HepG2 (cell line): ENCODE data around the gene SMURF2. TPM values are rescaled to one million over a fixed set of nuclear protein-coding genes. Genes with fewer than 3 reads are reported as not detected.

Source experiments
- CBX1 ChIP-seq: IDR thresholded peaks from one replicate; pipeline ENCODE4 v1.6.1; 2016; ENCODE audit warnings: antibody characterized with exemption, low read depth
- DPF2 ChIP-seq: sonication (generic); formaldehyde crosslinking; IDR thresholded peaks from 2 replicates; pipeline ENCODE4 v1.4.0; 2020; ENCODE audit warnings: mild to moderate bottlenecking, low read depth, missing genetic modification reagents, borderline replicate concordance
- ERF ChIP-seq: IDR thresholded peaks from 2 replicates; pipeline ENCODE4 v1.6.1; 2018; ENCODE audit warnings: missing biosample characterization, missing genetic modification reagents
- ETS1 ChIP-seq: sonication (generic); formaldehyde crosslinking; IDR thresholded peaks from 2 replicates; pipeline ENCODE4 v1.4.0; 2020; ENCODE audit warnings: missing genetic modification reagents
- HMG20A ChIP-seq: IDR thresholded peaks from 2 replicates; pipeline ENCODE4 v1.6.1; 2016; ENCODE audit warnings: borderline replicate concordance
- HNF4A ChIP-seq: sonication (generic); formaldehyde crosslinking; IDR thresholded peaks from 2 replicates; pipeline ENCODE4 v1.4.0; 2020; ENCODE audit warnings: missing genetic modification reagents
- MATR3 ChIP-seq: sonication (generic); formaldehyde crosslinking; IDR thresholded peaks from 2 replicates; pipeline ENCODE4 v1.4.0; 2020; ENCODE audit warnings: missing genetic modification reagents
- MEIS2 ChIP-seq: sonication (generic); formaldehyde crosslinking; IDR thresholded peaks from 2 replicates; pipeline ENCODE4 v1.9.0; 2021; ENCODE audit warnings: mild to moderate bottlenecking, missing genetic modification reagents
- NCOR1 ChIP-seq: fragments of 200-600 bp; sonication (generic); IDR thresholded peaks from 2 replicates; pipeline ENCODE4 v1.7.0; 2017; ENCODE audit warnings: antibody characterized with exemption, low read length, borderline replicate concordance
- NPAS2 ChIP-seq: sonication (generic); formaldehyde crosslinking; IDR thresholded peaks from 2 replicates; pipeline ENCODE4 v1.8.0; 2022; ENCODE audit warnings: mild to moderate bottlenecking, missing genetic modification reagents, borderline replicate concordance
- TAF1 ChIP-seq: sonication (generic); formaldehyde crosslinking; IDR thresholded peaks from 2 replicates; pipeline ENCODE4 v1.4.0; 2020; ENCODE audit warnings: missing genetic modification reagents
- YY1 ChIP-seq: IDR thresholded peaks from 2 replicates; pipeline ENCODE4 v1.6.1; 2011; ENCODE audit warnings: low read length, low read depth, moderate library complexity, mild to moderate bottlenecking; ENCODE audit not compliant: insufficient read depth, insufficient replicate concordance
- ZBTB3 ChIP-seq: sonication (generic); formaldehyde crosslinking; IDR thresholded peaks from 2 replicates; pipeline ENCODE4 v1.4.0; 2020; ENCODE audit warnings: low read depth, mild to moderate bottlenecking, moderate library complexity, missing genetic modification reagents, borderline replicate concordance
- ZBTB34 ChIP-seq: sonication (generic); formaldehyde crosslinking; IDR thresholded peaks from 2 replicates; pipeline ENCODE4 v1.8.0; 2022; ENCODE audit warnings: mild to moderate bottlenecking, missing genetic modification reagents
- ZKSCAN8 ChIP-seq: IDR thresholded peaks from 2 replicates; pipeline ENCODE4 v1.6.1; 2016; ENCODE audit warnings: borderline replicate concordance, missing genetic modification reagents, missing compliant biosample characterization
- ZNF282 ChIP-seq: fragments of 450-650 bp; IDR thresholded peaks from 2 replicates; pipeline ENCODE4 v1.6.1; 2018; ENCODE audit not compliant: partially characterized antibody
- ZNF3 ChIP-seq: IDR thresholded peaks from 2 replicates; pipeline ENCODE4 v1.7.0; 2017; ENCODE audit warnings: inconsistent platforms
- ZNF552 ChIP-seq: sonication (generic); formaldehyde crosslinking; IDR thresholded peaks from 2 replicates; pipeline ENCODE4 v1.9.0; 2022; ENCODE audit warnings: missing genetic modification reagents, mild to moderate bottlenecking, borderline replicate concordance
- ZNF580 ChIP-seq: IDR thresholded peaks from 2 replicates; pipeline ENCODE4 v1.6.1; 2016; ENCODE audit warnings: low read depth, borderline replicate concordance
- ZNF589 ChIP-seq: sonication (generic); formaldehyde crosslinking; conservative IDR thresholded peaks from 2 replicates; pipeline ENCODE4 v1.8.0; 2022; ENCODE audit warnings: mild to moderate bottlenecking, moderate library complexity, missing genetic modification reagents
- ZNF605 ChIP-seq: sonication (generic); formaldehyde crosslinking; IDR thresholded peaks from 2 replicates; pipeline ENCODE4 v1.8.0; 2022; ENCODE audit warnings: mild to moderate bottlenecking, missing genetic modification reagents
- ZNF747 ChIP-seq: sonication (generic); formaldehyde crosslinking; IDR thresholded peaks from 2 replicates; pipeline ENCODE4 v1.8.1; 2023; ENCODE audit warnings: missing genetic modification reagents, mild to moderate bottlenecking, borderline replicate concordance
- ZNF75D ChIP-seq: sonication (generic); formaldehyde crosslinking; IDR thresholded peaks from 2 replicates; pipeline ENCODE4 v1.8.1; 2023; ENCODE audit warnings: missing genetic modification reagents, mild to moderate bottlenecking, borderline replicate concordance
- ZNF770 ChIP-seq: sonication (generic); formaldehyde crosslinking; IDR thresholded peaks from 2 replicates; pipeline ENCODE4 v1.5.0; 2020; ENCODE audit warnings: mild to moderate bottlenecking, missing genetic modification reagents
- polyA plus RNA-seq, 8 experiments: library from polyadenylated mRNA; depleted of rRNA in 3 of 8; stranded (reverse) in 7 of 8; unstranded in 1 of 8; fragments of >200 nt; fragmentation: Illumina TruSeq in 4 of 8; extraction: Trizol in 4 of 8; gene quantifications; 2 replicates each; pipeline versions ENCODE4 v1.2.1 to v1.2.3, GENCODE V29; 2011 to 2016; ENCODE audit warnings: low read depth in 4 of 8, missing spikeins in 1 of 8, mixed read lengths in 1 of 8; ENCODE audit not compliant: insufficient read depth in 1 of 8
- total RNA-seq, 5 experiments: library from RNA; depleted of rRNA; stranded (reverse); fragments of >200 nt; fragmentation: Illumina TruSeq; extraction: Trizol; gene quantifications; 2 replicates each; pipeline ENCODE4 v1.2.3, GENCODE V29; 2016; ENCODE audit warnings: low read depth in 1 of 5

SMURF2 gene
- total and polyA plus RNA-seq, 2 of the 13 experiments (the other 11 are each of a cell fraction or from before 2014, with no cell fraction given), result 14.9 to 24.3 TPM

- TF ChIP-seq YY1 (peak; percentile 47), ZKSCAN8 (CRISPR knock-in tag) (peak; percentile 20; the same call in 1 of the 2 replicates), ZNF580 (peak; percentile 71; the same call in 1 of the 2 replicates), HNF4A (peak; percentile 76), TAF1 (CRISPR knock-in tag) (no peak), CBX1 (no peak), MATR3 (no peak), ERF (CRISPR knock-in tag) (peak; percentile 60; the same call in 1 of the 2 replicates), MEIS2 (CRISPR knock-in tag) (peak; percentile 60; the same call in 1 of the 2 replicates), ZNF75D (CRISPR knock-in tag) (no peak), ZBTB34 (CRISPR knock-in tag) (no peak), DPF2 (CRISPR knock-in tag) (peak; percentile 70; the same call in 1 of the 2 replicates), NPAS2 (no peak), ZNF552 (CRISPR knock-in tag) (no peak), ZNF3 (peak; percentile 84; the same call in 1 of the 2 replicates), HMG20A (CRISPR knock-in tag) (peak; percentile 91), ZNF747 (CRISPR knock-in tag) (no peak), ZNF605 (CRISPR knock-in tag) (peak; percentile 35; the same call in 1 of the 2 replicates), ETS1 (CRISPR knock-in tag) (no peak), ZNF770 (CRISPR knock-in tag) (no peak), NCOR1 (peak; percentile 37; the same call in 1 of the 2 replicates), ZBTB3 (CRISPR knock-in tag) (0 out of 2 replicates have a peak, but pooled peaks have one; percentile 58), ZNF589 (no peak), ZNF282 (no peak)
These were observed 32.1 kb upstream of the SMURF2 start (continued) for GRCh38 chr17:64694207-64694606.
